T-cell (primary cell): ENCODE results near the gene SLC34A3. TPM values are rescaled to one million over a fixed set of nuclear protein-coding genes. Genes with fewer than 3 reads are reported as not detected.

Source experiments
- ATAC-seq, 4 experiments: fragments of 200-7000 bp in 3 of 4; fragments of 150-1000 bp in 1 of 4; cut with Tn5 transposase; replicated peaks in 1 of 4; 1 replicate in 3 of 4; 2 replicates in 1 of 4; pipeline ENCODE4 v1.10.0; 2021; ENCODE audit warnings: moderate library complexity in 3 of 4, mild to moderate bottlenecking in 2 of 4, moderate number of reproducible peaks in 1 of 4
- CTCF ChIA-PET, 2 donors: fragments of 300-600 bp; sonication (Branson Sonifier 250); formaldehyde crosslinking; loops; one replicate each; lab custom pipeline; 2022; ENCODE audit warnings: antibody characterized with exemption in 2 of 2; lab: Charles Lee
- POLR2A ChIA-PET, 2 donors: fragments of 300-600 bp; sonication (Branson Sonifier 250); formaldehyde crosslinking; loops; one replicate each; lab custom pipeline; 2022; ENCODE audit warnings: antibody characterized with exemption in 2 of 2; lab: Charles Lee
- DNase-seq, 35 experiments: peaks; one replicate each; pipeline versions ENCODE4 v3.0.0 to v3.0.0-alpha.2; 2013 to 2023
- H3K27ac ChIP-seq: one replicate; pipeline ENCODE4 v1.5.1; 2013; ENCODE audit warnings: low read length
- H3K27me3 ChIP-seq, 2 experiments: replicated peaks in 1 of 2; 1 replicate in 1 of 2; 2 replicates in 1 of 2; pipeline versions ENCODE4 v1.6.1 to v1.7.0; 2013; ENCODE audit warnings: low read length in 1 of 2, mixed read lengths in 1 of 2; ENCODE audit not compliant: control insufficient read depth in 2 of 2, insufficient read depth in 2 of 2; ENCODE audit errors: extremely low read depth in 1 of 2
- H3K36me3 ChIP-seq, 2 donors: 1 replicate in 1 of 2; 2 replicates in 1 of 2; pipeline versions ENCODE4 v1.6.1 to v1.7.0; 2013; ENCODE audit warnings: low read length in 1 of 2; ENCODE audit not compliant: control insufficient read depth in 2 of 2, insufficient read depth in 1 of 2; ENCODE audit errors: extremely low read depth in 1 of 2
- H3K4me1 ChIP-seq, 2 experiments: 1 replicate in 1 of 2; 2 replicates in 1 of 2; pipeline versions ENCODE4 v1.6.1 to v1.7.0; 2013; ENCODE audit warnings: low read length in 2 of 2, mixed read lengths in 1 of 2; ENCODE audit not compliant: insufficient read depth in 2 of 2, control insufficient read depth in 1 of 2; ENCODE audit errors: extremely low read depth in 1 of 2
- H3K4me3 ChIP-seq, 2 donors: 1 replicate in 1 of 2; 2 replicates in 1 of 2; pipeline versions ENCODE4 v1.5.1 to v1.7.0; 2013; ENCODE audit warnings: mild to moderate bottlenecking in 2 of 2, low read length in 1 of 2, moderate library complexity in 1 of 2; ENCODE audit not compliant: control insufficient read depth in 1 of 2; ENCODE audit errors: extremely low read depth in 1 of 2
- H3K9me3 ChIP-seq: 2 replicates; pipeline ENCODE4 v1.7.0; 2013
- H3K27ac Mint-ChIP-seq, 2 donors: one replicate each; pipeline ENCODE4 v1.8.0; 2020 to 2021; ENCODE audit warnings: mild to moderate bottlenecking in 2 of 2, mixed read lengths in 2 of 2
- H3K27me3 Mint-ChIP-seq, 2 donors: one replicate each; pipeline ENCODE4 v1.8.0; 2021 to 2022; ENCODE audit warnings: mixed read lengths in 2 of 2
- H3K36me3 Mint-ChIP-seq: one replicate; pipeline ENCODE4 v1.8.0; 2021; ENCODE audit warnings: mixed read lengths
- H3K4me1 Mint-ChIP-seq, 3 donors: one replicate each; pipeline ENCODE4 v1.8.0; 2020 to 2022; ENCODE audit warnings: mixed read lengths in 3 of 3, mild to moderate bottlenecking in 1 of 3
- H3K4me3 Mint-ChIP-seq, 3 donors: one replicate each; pipeline ENCODE4 v1.8.0; 2020 to 2022; ENCODE audit warnings: mild to moderate bottlenecking in 3 of 3, mixed read lengths in 3 of 3, moderate library complexity in 3 of 3
- H3K9me3 Mint-ChIP-seq, 3 donors: one replicate each; pipeline ENCODE4 v1.8.0; 2020 to 2022; ENCODE audit warnings: mixed read lengths in 3 of 3
- WGBS: methylation state at CpG from one replicate; pipeline ENCODE4 v1.1.5; 2013; ENCODE audit warnings: missing lambda C conversion rate; ENCODE audit not compliant: insufficient coverage; 5-methylcytosine and 5-hydroxymethylcytosine counted together
- total RNA-seq, 35 experiments: library from RNA in 6 of 35; stranded (reverse) in 6 of 35; fragments of 120-200 nt in 1 of 35; gene quantifications; one replicate each; pipeline versions ENCODE4 v1.2.1 to v1.2.4 and lab custom pipeline; 2013 to 2026

SLC34A3 gene
- total RNA-seq, 5 donors from 2014 or later (not counting 1 experiment from before 2014, with no cell fraction given): not detected

GRCh38 chr9:137232510-137232909, 1.8 kb downstream of the SLC34A3 start:
- H3K27ac Mint-ChIP-seq: no peak overlapping the region
- CTCF ChIA-PET: interaction anchor here in 1 of 2 donors (0.6 kb wide), 1 partner anchor 41 kb away, joined by 3 read pairs; no protein-coding TSS in a partner anchor

DNA sequence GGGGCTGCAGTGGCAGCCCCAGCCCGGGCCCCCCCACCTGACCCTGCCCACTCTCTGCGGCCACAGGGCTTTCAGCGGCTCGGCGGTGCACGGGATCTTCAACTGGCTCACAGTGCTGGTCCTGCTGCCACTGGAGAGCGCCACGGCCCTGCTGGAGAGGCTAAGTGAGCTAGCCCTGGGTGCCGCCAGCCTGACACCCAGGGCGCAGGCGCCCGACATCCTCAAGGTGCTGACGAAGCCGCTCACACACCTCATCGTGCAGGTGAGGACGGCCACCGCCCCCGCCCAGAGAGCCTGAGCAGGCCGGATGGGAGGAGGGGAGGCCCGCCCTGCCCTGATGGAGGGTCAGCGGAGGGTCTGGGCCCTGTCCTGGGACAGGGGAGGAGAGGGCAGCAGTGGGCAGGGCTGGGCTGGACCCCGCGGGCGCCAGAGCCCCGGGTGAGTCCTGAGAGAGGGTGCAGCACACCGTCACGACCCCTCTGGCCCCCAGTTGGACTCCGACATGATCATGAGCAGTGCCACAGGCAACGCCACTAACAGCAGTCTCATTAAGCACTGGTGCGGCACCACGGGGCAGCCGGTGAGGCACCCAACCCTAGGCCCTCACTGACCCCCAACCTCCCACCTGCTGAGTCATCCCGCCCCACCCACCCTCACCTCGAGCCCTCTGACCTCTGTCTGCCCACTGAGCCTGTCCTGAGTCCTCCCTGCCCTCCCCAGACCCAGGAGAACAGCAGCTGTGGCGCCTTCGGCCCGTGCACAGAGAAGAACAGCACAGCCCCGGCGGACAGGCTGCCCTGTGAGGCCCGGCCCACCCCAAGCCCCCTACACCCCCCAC, 2.7 kb downstream of the SLC34A3 start:
- Mint-ChIP-seq H3K27ac (no peak overlapping the region), H3K27me3 (peaks cover 0 to 14% of the 10 kb centered on the region in 2 donors), H3K36me3 (no peaks in the 10 kb centered on the region), H3K4me3 (no peak overlapping the region), H3K9me3 (no peaks in the 10 kb centered on the region), H3K4me1 (peaks cover 4 to 14% (median 6%) of the 10 kb centered on the region in 3 donors)
- DNase-seq: no peak
- POLR2A ChIA-PET: no interaction called here
- Histone ChIP-seq H3K27me3 (peaks cover 0 to 65% of the 10 kb centered on the region in 2 experiments), H3K4me3 (no peak overlapping the region), H3K9me3 (no peaks in the 10 kb centered on the region), H3K4me1 (peaks cover 3 to 28% of the 10 kb centered on the region in 2 experiments), H3K27ac (no peak overlapping the region), H3K36me3 (no peaks in the 10 kb centered on the region)
- CTCF ChIA-PET: interaction anchor here in 1 of 2 donors (0.6 kb wide), 1 partner anchor 42 kb away, joined by 3 read pairs; no protein-coding TSS in a partner anchor
- 82% methylated on average over 30 of the region's 40 CpGs for WGBS
- no peak for ATAC-seq

More at GRCh38 chr9:137232510-137232909, 1.8 kb downstream of the SLC34A3 start:
- Mint-ChIP-seq H3K4me3 (no peak overlapping the region), H3K9me3 (no peaks in the 10 kb centered on the region), H3K27me3 (peaks cover 3 to 16% of the 10 kb centered on the region in 2 donors), H3K36me3 (no peaks in the 10 kb centered on the region), H3K4me1 (peaks cover 4 to 13% (median 4%) of the 10 kb centered on the region in 3 donors)
- H3K9me3 ChIP-seq: no peaks in the 10 kb centered on the region
- no peak for DNase-seq
- WGBS: 91% methylated on average over 24 of the region's 24 CpGs
- H3K4me1 ChIP-seq: peaks cover 3 to 23% of the 10 kb centered on the region in 2 experiments
- H3K4me3 ChIP-seq: no peak overlapping the region
- H3K36me3 ChIP-seq: no peaks in the 10 kb centered on the region
- H3K27ac ChIP-seq: no peak overlapping the region
- peaks cover 0 to 70% of the 10 kb centered on the region in 2 experiments for H3K27me3 ChIP-seq
- no peak for ATAC-seq
- POLR2A ChIA-PET: no interaction called here

- Mint-ChIP-seq H3K4me1 (peaks cover 10 to 19% (median 12%) of the 10 kb centered on the region in 3 donors), H3K4me3 (no peak overlapping the region), H3K9me3 (no peaks in the 10 kb centered on the region), H3K36me3 (no peaks in the 10 kb centered on the region), H3K27me3 (peaks cover 0 to 14% of the 10 kb centered on the region in 2 donors), H3K27ac (no peak overlapping the region)
- Histone ChIP-seq H3K4me1 (peaks cover 3 to 36% of the 10 kb centered on the region in 2 experiments), H3K4me3 (no peak overlapping the region), H3K9me3 (no peaks in the 10 kb centered on the region), H3K27ac (no peak overlapping the region), H3K36me3 (peaks cover 0 to 3% of the 10 kb centered on the region in 2 donors), H3K27me3 (peaks cover 0 to 57% of the 10 kb centered on the region in 2 experiments)
- DNase-seq: no peak
- WGBS: 75% methylated on average over 25 of the region's 40 CpGs
- ATAC-seq: no peak
- ChIA-PET POLR2A (no interaction called here), CTCF (no interaction called here)
Observed at GRCh38 chr9:137234055-137234697, 3.5 kb downstream of the SLC34A3 start.

DNA sequence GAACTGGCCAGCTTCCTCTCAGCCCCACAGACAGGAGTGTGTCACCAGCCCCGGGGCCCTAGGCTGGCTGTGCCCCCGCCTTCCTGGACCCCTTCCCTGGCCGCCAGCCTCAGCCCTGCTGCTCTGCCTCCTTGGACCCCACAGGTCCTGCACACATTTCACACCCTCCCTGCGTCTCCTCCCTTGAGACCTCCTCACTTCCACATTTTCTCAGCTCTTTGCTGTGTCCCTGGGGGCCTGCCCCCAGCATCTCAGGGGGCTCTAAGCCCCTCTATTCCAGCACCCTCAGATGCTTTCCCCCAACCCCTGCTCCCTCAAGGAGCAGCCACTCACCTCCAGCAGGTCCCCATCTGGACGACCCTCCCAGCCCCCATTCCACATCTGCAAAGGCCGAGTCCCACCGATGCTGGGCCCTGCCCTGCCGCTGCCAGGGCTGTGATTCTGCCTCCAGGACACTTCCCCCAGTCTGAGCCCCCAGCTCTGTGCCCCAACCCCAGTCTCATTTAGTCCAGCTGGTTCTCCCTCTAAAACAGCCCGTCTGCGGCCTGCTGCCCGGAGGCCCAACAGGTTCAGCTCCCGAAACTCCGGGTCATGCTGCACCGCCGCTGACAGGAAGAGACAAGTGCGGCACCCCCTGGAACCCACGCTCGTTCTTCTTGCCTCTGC, 4.2 kb downstream of the SLC34A3 start:
- POLR2A ChIA-PET: interaction anchor here in 1 of 2 donors (0.6 kb wide), 1 partner anchor 34 kb away, joined by 3 read pairs; no protein-coding TSS in a partner anchor

DNA sequence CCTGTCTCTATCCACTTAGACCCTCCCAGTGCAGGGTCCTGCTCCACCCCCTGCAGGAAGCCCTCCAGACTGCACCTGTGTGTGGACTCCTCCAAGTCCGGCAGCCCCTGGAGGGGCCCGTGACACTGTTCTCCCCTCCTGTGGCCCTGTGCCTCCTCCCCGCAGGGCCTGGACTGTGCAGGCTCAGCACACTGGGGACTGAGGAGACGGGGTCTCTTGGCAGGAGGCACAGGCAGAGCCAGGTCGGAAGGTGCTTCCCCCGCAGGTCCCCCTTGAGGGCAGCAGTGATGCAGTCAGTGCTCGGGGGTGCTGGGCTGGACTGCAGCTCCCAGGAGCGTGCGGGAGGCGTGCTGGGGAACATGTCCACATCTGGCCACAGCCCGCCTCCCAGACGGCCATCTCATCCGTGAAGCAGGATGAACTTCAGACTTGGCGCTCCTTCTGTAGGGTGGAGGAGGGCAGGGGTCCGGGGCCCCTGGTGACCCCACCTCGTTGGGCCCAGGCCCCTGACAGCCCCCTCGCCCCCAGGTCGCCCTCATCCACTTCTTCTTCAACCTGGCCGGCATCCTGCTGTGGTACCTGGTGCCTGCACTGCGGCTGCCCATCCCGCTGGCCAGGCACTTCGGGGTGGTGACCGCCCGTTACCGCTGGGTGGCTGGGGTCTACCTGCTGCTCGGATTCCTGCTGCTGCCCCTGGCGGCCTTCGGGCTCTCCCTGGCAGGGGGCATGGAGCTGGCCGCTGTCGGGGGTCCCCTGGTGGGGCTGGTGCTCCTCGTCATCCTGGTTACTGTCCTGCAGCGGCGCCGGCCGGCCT, 4.9 kb downstream of the SLC34A3 start:
- ChIA-PET CTCF (interaction anchor here (0.6 to 1.2 kb wide), 7 partner anchors 21 to 968 kb away, joined by 3 to 6 read pairs (median 4); partner anchors contain the start of gene MAN1B1 (in 1 of the 2)), POLR2A (interaction anchor here (0.6 kb wide), 2 partner anchors 29 to 35 kb away, joined by 3 to 5 read pairs; no protein-coding TSS in a partner anchor)
- H3K9me3 ChIP-seq: no peaks in the 10 kb centered on the region
- ATAC-seq (no peak), DNase-seq (no peak)
- H3K27ac Mint-ChIP-seq: no peak overlapping the region
- peaks cover 0 to 11% of the 10 kb centered on the region in 2 donors for H3K27me3 Mint-ChIP-seq
- peaks cover 0 to 43% of the 10 kb centered on the region in 2 experiments for H3K27me3 ChIP-seq
- H3K4me1 ChIP-seq: peaks cover 3 to 47% of the 10 kb centered on the region in 2 experiments
- H3K9me3 Mint-ChIP-seq: no peaks in the 10 kb centered on the region
- H3K27ac ChIP-seq: no peak overlapping the region
- peaks cover 10 to 24% (median 17%) of the 10 kb centered on the region in 3 donors for H3K4me1 Mint-ChIP-seq
- WGBS: 72% methylated on average over 25 of the region's 35 CpGs
- H3K36me3 ChIP-seq: peaks cover 0 to 3% of the 10 kb centered on the region in 2 donors
- H3K4me3 ChIP-seq: no peak overlapping the region
- peak overlapping the region in 1 of 3 donors; percentile 16 for H3K4me3 Mint-ChIP-seq
- H3K36me3 Mint-ChIP-seq: no peaks in the 10 kb centered on the region

More for the DNA sequence above, 4.2 kb downstream of the SLC34A3 start:
- Mint-ChIP-seq H3K9me3 (no peaks in the 10 kb centered on the region), H3K27ac (no peak overlapping the region), H3K4me1 (peaks cover 10 to 24% (median 16%) of the 10 kb centered on the region in 3 donors), H3K36me3 (no peaks in the 10 kb centered on the region), H3K4me3 (no peak overlapping the region), H3K27me3 (peaks cover 0 to 11% of the 10 kb centered on the region in 2 donors)
- no peak for DNase-seq
- Histone ChIP-seq H3K36me3 (peaks cover 0 to 3% of the 10 kb centered on the region in 2 donors), H3K4me1 (peaks cover 3 to 43% of the 10 kb centered on the region in 2 experiments), H3K27me3 (peaks cover 0 to 50% of the 10 kb centered on the region in 2 experiments), H3K4me3 (no peak overlapping the region), H3K9me3 (no peaks in the 10 kb centered on the region), H3K27ac (no peak overlapping the region)
- 72% methylated on average over 11 of the region's 18 CpGs for WGBS
- CTCF ChIA-PET: no interaction called here
- ATAC-seq: no peak
